ENCODE data around the gene PKHD1.

GRCh38 chr6:51719297-51719696 is 368.1 kb downstream of the PKHD1 start:
- TF ChIP-seq CTCF (conservative IDR thresholded peaks at IDR 0.05; ENCODE audit: low read depth, low read length) (no peak), EZH2 (IDR thresholded peaks at IDR 0.05; ENCODE audit: borderline replicate concordance, low read depth, low read length, poor library complexity, severe bottlenecking) (no peak)
